Right lung (tissue), 5 donors: ENCODE data around the gene ANKK1. TPM values are rescaled to one million over a fixed set of nuclear protein-coding genes. Genes with fewer than 3 reads are reported as not detected.

Experiments
- polyA plus RNA-seq, 5 donors: library from polyadenylated mRNA; unstranded; fragments of 120-200 nt; gene quantifications; one replicate each; pipeline versions ENCODE4 v1.2.1 to v1.2.3, GENCODE V29; 2013; ENCODE audit warnings: inconsistent platforms in 1 of 5, low replicate concordance in 1 of 5; ENCODE audit not compliant: insufficient read length in 5 of 5, insufficient read depth in 1 of 5

ANKK1 gene
- polyA plus RNA-seq, 5 donors, result 0.22 to 1.2 (median 0.45) TPM

Other genes starting within 250 kb of the ANKK1 start
- gene TTC12, start 73.2 kb upstream of the ANKK1 start, polyA plus RNA-seq, result 10 to 100 TPM; 20.3 to 44.4 (median 40.8) TPM
- gene DRD2, start 87.6 kb downstream of the ANKK1 start, polyA plus RNA-seq, result under 1 TPM; 0.15 to 0.35 (median 0.31) TPM